DMS 273 (cell line): Measurements from ENCODE around the gene TBL1XR1.
"Not testable (repeated sequence)": the region's sequence is repeated elsewhere in the genome, so short reads cannot be mapped to it uniquely, and the experiment has no call there.

Source experiments
- DNase-seq: peaks from one replicate; lab custom pipeline; 2025; ENCODE audit not compliant: unreplicated experiment; lab: John Stamatoyannopoulos, UW

TBL1XR1 gene

DNA sequence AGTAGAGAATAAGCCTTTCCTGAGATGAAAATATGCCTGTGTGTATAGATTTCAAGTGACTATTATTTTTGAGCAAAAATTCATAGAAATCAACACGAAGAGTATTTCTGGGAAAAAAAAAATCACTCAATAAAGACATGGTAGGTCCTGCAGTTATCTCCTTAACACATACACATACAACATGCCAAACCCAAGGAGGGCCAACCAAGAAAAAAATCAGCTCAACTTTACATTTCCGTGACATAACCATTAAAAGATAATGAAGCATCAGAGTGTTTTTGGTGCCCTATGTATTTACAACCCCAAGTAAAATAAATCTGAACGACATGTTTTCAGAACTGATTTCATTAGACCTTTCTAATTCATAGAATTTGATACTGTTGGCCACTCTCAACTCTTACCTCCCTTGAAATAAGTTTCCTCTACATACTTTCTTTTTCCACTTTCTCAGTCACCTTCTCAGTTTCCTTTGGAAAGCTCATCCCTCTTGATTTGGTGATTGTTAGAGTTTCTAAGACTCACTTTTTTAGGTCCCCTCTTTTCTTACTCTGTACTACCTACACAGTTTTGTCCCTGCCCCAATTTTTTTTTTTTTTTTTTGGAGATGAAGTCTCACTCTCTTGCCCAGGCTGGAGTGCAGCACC lies 162.3 kb downstream of the TBL1XR1 start:
- no peak for DNase-seq

- no peak for DNase-seq
Observed at GRCh38 chr3:177026505-177027277, 170.6 kb downstream of the TBL1XR1 start.

- DNase-seq: no peak
Observed at GRCh38 chr3:177015881-177016280, 181.4 kb downstream of the TBL1XR1 start.

- DNase-seq: no peak
Observed at GRCh38 chr3:177013681-177014280, 183.5 kb downstream of the TBL1XR1 start.

GRCh38 chr3:177005718-177006405 lies 191.4 kb downstream of the TBL1XR1 start:
- DNase-seq: no peak

GRCh38 chr3:177000159-177000558 lies 197.1 kb downstream of the TBL1XR1 start:
- not testable (repeated sequence) for DNase-seq

GRCh38 chr3:176995946-176996345 lies 201.3 kb downstream of the TBL1XR1 start:
- no peak for DNase-seq

DNA sequence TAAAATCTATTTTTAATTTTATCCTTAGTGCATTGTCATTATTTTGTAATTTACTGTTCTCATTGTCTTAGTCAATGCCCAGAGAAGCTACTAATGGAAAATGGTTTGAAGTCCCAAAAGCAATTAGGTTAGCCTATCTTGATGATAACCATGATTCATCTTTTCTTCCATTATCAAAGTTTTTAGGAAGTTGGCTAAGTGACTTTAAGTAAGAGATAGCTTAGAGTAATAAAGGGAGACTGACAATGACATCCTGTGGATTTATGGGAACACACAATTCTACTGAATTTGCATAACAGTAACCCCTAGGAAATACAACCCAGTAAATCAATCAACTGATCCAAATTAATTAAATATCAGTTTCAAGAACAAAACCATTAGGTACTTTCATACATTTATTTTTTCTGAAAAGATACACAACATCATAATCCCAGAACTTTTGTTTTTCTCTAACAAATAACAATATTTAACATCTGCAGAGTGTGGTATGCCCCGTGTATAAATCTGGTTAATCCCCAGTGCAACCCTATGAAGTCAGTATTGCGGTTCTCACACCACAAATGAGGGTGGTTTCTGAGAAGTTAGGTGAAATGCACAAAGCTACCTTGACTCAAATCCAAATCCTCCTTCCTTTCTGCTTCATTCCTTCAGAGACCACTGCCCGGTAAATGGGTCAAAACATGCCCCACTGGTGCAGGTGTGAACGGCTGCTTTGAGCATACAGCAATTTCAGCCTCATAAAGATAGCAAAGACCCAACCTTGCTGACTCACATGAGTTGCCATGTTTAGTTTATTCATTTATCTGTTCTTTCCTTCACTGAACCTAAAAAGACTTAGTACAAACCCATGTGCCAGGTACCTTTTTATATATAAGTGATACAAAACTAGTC lies 202.1 kb downstream of the TBL1XR1 start:
- DNase-seq: no peak

DNA sequence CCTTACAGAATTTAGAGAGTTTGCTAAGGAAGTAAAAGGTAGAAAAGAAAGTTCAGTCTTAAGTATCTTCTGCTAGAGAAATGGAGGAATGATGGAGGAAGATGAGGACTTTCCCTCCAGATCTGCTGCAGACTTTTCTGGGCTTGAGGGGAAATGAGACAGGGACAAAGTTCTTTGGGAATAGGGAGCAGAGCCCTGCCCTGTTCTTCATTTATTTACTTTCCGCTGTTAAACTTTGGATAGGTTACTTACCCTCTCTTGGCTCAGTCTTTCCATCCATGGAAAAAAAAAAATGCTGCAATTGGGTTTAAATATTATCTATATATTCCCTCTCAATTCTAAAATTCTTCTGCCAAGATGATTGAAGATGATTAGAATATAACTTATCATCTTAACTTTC lies 202.9 kb downstream of the TBL1XR1 start:
- no peak for DNase-seq

- DNase-seq: peak; percentile 16
Observed at GRCh38 chr3:176992978-176993377, 204.3 kb downstream of the TBL1XR1 start.

GRCh38 chr3:176992565-176992964 lies 204.7 kb downstream of the TBL1XR1 start:
- DNase-seq: peak; percentile 12

GRCh38 chr3:176988795-176989194 lies 208.5 kb downstream of the TBL1XR1 start:
- DNase-seq: peak; percentile 39

- DNase-seq: no peak
Observed at GRCh38 chr3:176987901-176988650, 209.2 kb downstream of the TBL1XR1 start.

GRCh38 chr3:176978441-176978840 lies 218.8 kb downstream of the TBL1XR1 start:
- no peak for DNase-seq

DNA sequence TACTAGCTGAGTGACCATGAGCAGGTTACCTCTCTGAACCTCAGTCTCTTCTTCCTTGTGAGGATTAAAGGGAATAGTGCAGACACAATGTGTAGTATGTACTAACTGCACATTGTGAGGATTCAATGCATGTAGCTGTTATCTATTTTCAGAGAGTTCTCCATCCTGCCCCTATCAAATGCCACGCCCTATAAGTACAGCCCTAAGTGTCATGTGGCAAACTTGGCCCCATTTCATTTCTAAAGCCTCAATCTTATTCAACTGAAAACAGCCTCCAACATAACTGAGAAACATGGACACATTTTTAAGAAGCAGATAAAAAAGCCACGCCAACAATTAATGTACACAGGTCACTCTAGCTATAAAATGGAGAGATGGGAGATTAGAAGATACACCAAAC lies 220.0 kb downstream of the TBL1XR1 start:
- no peak for DNase-seq

DNA sequence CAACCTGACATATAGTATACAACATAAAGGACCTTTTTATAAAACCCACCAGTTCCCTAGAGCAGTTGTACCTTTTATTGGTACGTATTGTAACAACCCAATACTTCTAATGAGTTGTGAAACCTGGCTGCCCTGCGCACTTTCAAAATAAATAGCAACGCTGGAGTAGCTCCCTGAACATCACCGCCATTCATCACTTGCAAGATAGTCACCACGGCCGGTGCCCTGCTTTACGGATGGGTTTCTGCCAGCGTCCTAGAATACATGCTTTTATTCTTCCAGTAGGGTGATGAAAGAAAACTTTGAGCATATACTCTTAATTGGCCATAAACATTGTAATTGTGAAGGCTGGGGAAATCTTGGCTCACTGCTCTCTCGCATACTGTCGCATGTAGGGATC lies 220.7 kb downstream of the TBL1XR1 start:
- no peak for DNase-seq

DNA sequence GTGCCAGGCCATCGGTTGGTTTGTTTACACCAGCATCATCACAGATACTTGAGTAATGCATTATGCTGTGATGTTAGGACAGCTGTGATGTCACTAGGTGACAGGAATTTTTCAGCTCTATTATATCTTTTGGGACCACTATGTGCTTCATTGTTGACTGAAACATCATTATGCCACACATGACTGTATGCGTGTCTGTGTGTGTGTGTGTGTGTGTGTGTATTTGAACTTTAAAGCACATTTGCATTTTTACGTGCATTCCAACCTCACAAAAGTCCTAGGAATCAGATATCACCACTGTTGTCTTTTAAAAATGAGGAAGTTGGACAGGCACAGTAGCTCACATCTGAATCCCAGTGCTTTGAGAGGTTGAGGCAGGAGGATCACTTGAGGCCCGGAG lies 223.0 kb downstream of the TBL1XR1 start:
- no peak for DNase-seq

DNA sequence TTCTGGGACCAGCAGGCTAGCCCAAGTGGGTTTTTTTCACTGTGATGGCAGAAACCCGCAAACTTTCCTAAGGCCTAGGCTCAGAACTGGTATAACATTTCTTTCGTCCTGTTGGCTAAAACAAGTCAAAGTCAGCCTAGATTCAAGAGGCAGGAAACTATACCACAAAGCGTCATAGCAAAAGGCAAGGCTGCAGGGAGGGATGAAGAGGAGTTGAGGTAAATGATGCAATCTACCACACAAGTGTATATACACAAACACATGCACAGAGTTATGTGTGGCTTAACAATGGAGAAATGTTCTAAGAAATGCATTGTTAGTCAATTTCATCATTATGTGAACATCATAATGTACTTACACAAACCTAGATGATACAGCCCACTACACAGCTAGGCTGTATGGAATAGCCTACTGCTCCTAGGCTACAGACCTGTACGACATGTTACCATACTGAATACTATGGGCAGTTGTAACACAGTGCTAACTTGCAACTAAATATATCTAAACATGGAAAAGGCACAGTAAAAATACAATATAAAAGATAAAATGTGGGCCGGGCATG lies 225.6 kb downstream of the TBL1XR1 start:
- DNase-seq: no peak

DNA sequence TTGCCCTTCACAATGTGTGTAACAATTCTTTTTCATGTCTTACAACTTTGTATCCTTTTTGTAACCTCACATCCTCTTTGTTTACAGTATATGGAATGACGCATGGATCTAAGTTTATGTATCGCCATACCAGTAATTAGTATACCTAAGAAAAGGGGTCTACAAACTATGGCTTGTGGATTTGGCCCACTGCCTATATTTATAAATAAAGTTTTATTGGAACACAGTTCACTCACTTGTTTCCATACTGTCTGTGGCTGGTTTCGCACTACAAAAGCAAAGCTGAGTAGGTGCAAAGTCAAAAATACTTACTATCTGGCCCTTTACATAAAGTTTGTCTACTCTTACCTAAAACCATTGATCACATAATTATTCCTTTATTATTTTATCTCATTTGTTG lies 226.5 kb downstream of the TBL1XR1 start:
- no peak for DNase-seq

DNA sequence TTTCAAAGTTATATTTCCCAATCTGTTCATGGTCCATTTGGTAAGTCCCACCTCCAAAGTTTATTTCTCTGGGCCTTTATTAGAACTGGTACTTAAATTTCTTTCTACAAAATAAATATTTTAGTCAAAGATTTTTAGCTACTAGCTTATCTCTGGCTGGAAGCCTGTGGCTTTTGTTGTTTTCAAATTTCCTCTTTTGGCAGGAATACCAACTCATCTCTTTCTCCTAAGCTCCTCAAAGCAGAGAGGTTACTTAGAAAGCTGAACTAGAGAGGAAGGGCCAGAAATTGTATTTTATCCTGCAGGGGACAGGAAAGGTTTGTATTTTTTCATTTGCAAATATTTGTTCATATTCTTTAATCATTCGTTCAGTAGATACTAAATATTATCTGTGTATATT lies 227.8 kb downstream of the TBL1XR1 start:
- DNase-seq: no peak
